Measurements from ENCODE around the gene PLA2G4E.

PLA2G4E gene

DNA sequence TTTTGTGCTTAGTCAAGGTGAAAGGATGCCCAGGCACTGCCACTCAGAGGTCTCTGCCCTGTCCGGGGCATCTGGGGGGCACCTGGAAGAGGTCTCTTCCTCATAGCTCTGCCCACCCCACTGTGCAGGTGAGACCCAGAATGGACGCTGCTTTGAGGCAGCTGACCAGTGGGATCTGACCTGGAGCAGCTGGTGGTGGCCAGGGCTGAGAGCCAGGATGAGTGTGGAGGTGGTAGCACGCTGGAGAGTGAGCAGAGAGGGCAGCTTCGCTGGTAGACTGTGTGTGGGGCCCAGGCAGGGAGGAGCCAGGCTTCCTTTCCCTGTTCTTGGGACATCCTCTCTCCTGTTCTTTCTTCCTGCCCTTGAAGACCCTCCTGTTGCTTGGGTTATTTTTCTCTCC, 32.2 kb upstream of the PLA2G4E start:
- DNase-seq, result no peak

DNA sequence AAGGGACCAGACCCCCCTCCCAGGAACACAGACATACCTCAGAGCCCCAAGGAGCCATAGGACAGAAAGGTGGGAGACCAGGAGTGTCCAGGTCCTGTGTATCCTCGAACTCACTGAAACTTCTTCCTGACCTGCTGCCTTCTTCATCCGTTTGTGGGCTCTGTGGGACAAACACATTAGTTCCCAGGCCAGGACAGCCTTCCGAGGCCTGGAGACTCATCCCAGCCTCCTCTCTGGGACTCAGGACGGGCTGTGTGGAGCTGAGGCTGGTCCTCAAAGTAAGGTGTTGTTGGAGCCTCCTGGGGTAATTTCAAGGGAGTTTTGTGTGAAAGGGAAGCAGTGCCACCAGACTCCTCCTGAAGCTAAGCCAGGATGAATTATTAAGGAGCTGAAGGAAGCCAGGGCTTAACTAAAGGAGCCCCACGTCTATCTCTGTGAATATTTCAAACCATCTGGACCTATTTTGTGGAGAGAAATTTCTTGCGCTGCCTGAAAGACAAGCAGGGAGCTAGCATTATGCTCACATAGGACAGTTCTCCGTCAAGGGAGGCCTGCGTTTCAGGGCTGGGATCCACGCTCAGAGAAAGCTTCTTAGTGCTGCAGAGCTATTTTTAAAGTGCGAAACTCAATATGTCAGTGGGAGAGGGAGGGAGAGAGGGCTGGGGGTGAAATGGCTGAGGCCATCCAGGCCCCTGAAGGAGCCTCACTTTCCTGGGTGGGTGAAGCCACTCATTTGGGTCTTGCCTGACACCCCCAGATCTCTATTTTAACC, 29.8 kb upstream of the PLA2G4E start:
- DNase-seq, result no peak

DNA sequence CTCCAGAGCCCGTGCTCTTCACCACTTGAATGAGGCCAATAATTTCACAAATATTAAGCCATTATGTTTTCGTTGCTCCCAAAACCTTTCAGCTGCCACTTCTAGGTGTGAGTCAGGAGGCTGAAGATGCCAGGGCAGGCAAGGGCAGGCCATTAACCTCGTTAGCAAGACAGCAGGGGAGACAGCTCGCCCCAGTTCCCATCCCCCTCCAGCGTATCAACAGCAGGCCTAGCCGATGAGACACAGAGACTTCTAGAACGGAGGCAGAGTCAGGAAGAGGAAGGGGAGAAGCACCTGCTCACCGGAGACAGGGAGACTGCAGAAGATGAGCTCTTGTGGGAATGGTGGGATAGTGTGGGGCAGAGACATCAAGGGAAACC, 28.0 kb upstream of the PLA2G4E start:
- no peak for DNase-seq

DNA sequence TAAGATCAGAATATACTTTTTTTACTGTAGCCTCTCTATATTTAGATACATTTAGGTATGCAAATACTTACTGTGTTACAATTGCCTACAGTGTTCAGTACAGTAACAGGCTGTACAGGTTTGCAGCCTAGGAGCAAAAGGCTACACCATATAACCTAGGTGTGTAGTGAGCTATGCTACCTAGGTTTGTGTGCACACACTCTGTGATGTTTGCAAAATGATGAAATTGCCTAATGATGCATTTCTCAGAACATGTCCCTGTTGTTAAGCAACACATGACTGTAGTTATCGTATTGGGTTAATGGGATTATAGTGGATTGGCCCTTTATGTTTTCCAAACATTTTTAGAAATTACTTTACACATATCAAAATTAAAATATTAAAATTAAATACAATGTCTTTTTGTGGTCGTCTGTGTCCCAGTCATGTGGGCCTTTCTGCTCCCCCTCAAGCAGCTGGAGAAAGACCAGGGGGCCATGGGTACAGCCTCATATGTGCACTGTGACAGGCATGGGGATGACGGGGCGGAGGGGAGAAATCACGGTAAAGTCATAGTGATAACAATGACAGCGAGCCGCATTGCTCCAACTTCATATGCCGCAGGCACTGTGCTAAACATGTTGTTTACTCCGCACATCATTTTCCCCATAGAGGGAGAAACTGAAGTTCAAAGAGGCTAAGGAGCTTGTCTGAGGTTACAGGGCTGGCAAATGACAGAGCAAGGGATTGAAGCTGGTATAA, 27.4 kb upstream of the PLA2G4E start:
- DNase-seq, result no peak

DNA sequence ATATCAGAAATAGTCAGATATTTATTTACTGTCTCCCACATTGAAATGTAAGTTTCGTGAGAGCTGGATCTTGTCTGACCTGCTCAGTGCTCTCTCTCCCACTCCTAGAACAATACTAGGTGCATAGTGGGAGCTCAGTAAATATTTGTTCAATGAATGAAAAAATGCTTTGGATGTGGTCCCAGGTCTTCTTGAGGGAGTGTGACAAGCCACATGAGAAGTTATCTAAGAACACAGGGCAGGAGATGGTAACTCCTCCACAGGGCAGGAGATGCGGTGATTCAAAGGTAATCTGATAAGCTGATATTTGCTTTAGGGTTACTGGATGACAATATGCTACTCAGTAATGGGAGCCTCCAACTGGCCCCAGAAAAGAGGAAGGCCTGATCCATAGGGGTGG, 25.8 kb upstream of the PLA2G4E start:
- DNase-seq, result no peak

DNA sequence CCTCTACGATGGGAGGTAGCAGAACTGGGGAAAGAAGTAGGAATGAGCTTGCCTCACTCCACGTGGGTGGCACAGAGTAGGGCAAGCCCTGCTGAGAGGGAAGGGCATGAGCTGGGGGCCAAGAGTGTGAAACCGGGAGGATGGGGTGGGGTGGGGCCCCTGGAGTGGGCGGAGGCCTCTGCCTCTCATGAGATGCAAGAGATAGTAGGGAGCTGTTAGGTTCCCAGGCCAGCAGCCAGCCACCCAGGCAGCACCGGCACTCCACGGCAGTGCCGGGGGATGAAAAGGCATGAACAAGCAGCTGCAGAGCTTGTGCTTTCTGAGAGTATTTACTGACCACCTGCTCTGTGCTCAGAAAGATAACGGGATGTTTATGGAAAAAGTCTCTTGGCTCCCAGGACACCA, 24.4 kb upstream of the PLA2G4E start:
- DNase-seq, result no peak

DNA sequence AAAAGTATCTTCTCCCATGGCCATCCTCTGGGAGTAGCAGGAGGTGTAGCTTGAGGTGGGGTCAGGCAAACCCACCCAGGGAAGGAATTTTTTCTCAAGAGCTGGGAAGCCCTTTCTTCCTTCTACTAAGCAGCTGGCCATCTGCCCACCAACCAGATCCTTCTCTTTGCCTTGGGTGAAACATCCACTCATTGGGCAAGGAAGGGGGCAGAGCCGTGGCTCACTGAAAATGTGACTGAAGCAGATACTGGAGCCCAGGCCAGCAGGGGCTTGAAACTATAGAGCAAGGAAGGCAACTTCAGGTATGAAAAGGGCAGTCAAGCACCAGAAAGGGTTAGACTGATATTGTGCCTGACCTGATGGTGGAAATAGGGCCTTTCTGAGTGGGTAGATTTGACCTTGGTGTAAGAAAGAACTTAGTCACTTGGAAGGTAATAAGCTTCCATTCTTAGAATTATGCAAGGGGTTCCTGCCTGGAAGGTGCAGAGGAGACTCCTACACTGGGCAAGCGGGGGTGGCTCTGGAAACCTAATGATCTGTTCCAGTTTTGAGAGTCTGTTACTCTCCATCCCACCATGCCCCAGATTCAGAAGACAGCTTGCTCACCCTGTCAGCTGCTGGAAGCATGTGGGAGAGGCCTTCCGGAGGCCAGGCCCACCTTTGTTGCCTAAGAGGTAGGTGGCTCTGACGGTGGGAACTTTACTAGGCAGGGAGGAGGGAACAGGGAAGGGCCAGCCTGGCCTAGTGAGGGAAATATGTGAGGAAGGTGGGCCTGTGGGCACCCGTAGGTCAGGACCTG, 22.0 kb upstream of the PLA2G4E start:
- DNase-seq, result no peak

DNA sequence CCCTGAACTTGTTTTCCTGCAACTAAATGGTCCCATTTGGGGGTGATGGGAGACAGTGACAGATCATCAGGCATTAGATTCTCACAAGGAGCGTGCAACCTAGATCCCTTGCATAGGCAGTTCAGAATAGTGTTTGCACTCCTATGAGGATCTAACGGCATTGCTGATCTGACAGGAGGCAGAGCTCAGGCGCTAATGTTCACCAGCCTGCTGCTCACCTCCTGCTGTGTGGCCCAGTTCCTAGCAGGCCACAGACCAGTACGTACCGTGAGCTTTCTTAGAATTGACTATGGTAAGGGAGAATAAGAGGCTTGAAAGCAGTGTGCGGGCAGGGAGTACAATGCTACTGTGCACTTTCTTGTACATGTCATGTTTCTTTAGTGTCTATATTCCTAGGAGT, 17.6 kb upstream of the PLA2G4E start:
- no peak for DNase-seq

DNA sequence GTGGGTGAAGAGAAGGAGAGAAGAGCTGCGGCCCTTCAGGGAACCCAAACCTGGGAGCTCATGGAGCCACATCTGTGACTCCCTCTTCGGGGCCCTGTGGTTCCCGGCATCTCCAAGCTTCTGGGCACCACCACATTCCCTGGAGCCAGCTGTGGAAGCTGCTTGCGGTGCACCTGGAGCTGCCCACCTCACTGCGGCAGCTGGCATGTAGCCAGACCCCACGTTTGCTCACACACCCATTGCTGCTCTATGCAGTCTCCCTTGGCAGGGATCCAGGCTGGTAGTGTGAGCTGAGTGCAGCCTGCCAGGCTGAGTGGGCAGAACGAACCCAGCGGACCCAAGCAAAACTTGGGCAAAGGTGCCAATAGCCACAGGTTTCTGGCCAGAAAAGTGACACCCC, 16.8 kb upstream of the PLA2G4E start:
- no peak for DNase-seq

DNA sequence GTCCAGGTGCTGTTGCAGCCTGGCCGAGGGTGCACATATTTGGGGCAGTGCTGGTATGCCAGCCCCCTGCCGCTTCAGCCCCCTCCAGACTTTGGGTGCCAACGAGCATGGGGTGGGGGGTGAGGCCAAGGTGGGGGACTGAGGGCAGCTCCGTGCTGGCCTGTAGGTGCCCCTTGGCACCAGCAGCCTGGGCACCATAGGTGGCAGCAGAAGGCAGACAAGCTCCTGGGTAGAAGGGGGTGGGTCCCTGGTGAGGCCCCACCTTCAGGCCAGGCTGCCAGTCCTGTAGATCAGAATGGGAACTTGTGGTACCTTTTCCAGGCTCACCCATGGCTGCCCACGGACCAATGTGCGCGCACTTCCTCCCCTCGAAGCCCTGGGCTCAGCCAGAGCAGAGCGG, 16.1 kb upstream of the PLA2G4E start:
- no peak for DNase-seq

DNA sequence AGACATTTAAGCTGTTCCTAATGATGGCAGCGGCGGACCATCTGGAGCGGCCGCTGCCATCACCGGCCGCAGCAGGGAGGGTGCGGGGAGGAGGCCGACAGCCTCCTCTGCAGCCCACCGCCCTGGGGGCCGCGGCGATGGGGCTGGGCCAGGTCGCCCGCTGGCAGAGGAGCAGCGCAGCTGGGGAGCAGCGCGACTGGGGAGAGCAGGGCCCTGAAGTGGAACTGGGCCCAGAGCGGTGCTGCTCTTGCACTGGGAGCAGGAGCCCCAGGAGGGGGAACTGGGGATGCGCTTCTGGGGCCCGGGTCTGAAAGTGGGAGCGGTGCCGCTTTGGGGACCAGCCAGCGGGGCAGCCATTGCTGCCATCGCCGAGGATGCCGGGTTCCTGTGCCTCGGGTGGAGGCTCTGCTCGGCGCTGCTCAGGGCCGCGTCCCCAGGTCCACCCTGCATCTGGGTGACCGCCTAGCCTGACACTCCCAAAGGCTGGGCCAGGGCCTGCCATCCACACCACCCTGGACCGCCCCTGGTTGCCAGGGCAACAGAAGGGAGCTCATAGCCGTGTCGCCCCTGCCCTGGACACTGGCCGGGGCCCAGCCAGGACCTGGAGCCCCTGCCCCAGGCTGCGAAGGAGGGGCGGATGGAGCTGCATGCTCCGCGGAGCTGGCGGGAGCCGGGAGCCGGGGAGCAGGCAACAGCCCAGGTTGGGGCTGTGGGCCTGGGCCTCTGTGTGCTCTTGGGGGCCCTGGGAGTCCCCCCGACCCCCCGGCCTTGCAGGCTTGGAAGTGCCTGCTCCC, 15.5 kb upstream of the PLA2G4E start:
- DNase-seq, result no peak

DNA sequence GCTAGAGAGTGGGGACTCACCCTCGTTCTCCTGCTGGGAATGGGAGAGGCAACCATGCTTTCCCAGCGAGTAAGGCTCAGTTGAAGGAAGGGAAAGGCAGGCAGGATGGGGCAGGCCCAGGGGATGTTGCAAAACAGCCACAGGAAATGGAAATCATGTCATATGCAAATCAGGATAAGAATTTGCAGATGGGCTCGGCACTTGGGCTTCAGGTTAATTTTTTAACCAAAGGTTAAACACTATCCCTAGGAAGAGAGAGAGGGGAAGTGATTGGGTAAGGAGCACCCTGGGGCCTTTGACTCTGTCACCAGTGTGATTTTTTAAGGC, 14.6 kb upstream of the PLA2G4E start:
- DNase-seq, result no peak

DNA sequence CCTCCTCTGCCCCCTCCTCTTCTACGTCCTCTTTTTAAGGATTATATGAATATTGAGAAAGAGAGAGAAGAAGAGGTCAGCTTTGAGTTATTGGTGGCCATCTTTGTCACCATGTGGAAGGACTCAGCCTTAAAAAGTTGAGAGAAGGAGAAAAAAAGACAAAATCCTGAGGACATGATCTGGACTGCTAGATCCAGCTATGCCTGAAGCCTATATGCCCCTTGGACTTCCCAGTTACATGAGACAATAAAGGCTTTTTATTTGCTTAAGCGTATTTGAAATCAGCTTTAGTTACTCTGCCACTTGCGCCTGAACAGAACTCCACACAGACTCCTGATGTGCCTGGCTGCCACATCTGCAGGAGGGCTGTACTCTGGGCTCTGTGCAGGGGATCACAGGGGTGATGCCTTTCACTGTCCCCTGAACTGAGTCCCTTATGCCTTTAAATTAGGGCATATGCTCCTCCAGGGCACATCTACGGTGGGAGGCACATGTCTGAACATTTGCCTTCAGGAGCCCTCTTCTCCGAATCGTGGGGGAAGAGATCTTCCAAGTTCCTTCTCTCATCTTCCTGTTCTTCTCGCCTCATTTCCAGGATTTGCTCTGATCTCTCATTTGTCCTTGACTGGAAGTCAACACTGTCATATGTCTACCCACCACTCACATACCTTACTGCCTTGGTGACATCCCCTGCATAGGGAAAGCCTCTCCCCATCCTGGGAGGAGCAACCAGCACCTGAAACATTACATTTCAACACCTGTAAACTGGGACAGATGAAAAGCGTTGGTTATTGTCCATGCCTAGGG, 14.0 kb upstream of the PLA2G4E start:
- DNase-seq, result no peak

DNA sequence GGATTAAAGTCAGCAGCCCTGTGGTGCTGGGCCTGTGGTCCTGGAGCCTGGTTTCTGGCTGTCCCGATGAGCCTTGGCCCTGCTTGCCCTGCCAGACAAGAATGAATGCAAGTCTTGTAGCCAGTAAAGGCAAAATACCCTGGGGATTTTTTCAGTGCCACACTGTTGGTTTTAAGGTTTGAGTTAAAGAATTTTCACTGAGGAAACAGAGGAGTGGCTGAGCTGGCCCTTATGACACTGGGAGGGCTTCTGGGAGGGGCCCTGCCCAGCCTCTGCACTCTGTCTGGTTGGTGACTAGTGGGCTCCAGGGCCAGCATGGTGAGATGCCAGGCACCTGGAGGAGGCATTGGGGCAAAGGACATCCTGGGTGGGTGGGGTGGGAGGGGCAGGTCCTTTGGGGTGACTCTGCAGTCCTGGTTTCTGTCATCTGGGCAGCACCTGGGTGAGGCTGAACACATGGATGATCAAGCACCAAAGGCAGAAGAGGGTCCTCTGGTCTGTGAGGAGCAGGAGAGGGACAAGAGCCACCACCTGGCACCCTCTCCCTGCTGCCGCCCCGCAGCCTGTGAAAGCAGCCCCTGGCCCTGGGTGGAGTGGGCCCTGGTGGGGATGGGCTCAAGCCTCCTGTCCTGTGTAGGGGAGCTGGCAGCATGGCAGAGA, 12.5 kb upstream of the PLA2G4E start:
- no peak for DNase-seq

DNA sequence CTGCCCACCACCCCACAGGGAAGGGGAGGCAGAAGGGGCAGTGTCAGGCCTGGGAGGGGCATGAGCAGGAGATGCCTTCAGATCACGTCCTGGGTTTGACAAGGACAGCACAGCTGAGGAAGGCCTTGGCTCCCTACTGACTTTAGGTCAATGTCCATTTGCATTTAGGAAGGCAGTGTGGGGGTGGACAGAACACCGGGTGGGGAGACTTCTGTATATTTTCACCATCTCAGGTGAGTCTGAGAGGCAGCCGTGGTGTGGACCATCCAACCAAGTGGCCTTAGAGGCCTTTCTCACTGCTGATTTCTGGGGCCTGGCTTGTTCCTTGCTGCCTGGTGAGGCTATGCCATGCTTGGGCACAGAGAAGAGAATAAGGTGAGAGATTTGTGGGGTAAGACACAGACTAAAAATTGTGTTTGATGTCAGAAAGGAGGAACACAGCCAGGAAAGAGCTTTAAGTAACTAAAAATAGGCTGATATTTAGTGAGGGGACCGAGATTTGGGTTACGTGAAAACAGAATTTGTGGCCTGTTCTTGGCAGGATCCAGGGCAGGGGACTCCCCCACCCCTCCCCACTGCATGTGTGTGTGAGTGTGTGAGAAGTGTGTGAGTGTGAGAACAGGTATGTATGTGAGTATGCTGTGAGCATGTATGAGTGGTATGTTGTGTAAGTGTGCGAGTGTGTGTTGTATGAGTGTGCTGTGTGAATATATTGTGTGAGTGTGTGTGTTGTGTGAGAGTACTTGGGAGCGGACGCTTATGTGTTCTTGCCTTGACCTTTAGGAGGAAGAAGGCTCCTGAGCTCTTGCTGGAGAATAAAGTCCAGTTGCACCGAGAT, 11.8 kb upstream of the PLA2G4E start:
- DNase-seq, result no peak

DNA sequence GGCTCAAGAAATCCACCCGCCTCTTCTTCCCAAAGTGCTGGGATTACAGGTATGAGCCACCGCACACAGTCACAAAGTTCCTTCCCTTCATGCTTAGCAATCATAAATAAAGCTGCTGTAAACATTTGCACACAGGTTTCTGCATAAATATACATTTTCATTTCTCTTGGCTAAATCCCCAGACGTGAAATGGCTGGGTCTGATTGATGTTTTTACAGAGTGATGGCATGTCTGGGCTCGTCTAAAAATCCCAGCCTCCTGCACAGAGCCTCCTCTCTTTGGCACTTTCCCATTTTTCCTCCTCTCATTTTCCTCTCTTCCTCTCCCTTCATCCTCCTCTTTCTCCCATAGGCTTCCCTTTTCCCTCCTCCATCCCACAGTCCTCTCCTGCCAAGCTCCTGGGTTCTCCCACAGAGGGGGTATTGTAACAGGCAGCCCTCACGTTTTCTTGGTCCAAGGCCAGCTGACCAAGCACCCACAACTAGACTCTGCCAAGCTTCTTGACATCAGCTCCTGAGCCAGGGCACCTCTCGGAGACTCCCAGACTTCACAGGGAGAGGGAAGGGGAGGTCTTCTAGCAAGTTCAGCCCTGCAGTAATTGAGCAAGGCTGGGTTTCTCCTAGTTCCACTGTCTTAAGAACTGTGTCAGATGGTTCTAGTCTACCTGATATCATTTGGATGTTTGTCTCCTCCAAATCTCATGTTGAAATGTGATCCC, 10.5 kb upstream of the PLA2G4E start:
- no peak for DNase-seq

DNA sequence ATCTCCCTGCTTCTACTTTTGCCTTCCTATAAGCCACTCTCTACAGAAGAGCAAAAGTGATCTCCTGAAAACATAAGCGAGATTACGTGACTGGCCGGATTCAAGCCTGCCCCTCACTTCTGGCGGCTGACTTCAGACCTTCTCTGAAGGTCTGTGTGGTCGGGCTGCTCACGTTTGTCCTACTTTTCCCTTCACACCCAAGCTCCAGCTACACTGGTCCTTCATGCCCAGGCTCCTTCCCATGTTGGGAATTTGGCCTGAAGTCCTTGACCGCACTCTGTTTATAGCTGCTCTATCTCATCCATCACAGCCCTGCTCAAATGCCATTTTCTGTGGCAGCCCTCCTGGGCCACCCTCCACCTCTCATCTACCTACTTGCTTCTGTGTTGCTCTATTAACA, 6.7 kb upstream of the PLA2G4E start:
- DNase-seq, result no peak

DNA sequence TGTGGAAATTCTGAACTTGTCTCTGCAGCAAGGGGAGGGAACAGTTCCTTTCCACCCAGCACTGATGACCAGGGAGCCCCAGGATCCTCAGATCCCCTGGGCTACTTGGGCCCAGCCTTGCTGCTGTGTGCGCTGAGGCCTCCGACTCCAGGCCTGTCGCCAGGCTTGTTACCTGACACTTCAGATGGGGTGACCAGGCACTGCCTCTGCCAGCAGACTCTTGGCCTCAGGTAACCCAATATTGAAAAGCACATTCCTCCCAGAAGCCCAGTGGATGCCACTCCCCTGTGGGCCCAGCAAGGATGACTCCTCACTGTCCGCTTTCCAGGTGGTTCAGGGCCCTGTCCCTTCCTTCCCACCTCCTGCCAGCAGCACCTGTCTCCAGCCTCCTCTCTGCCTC, 3.5 kb upstream of the PLA2G4E start:
- no peak for DNase-seq

DNA sequence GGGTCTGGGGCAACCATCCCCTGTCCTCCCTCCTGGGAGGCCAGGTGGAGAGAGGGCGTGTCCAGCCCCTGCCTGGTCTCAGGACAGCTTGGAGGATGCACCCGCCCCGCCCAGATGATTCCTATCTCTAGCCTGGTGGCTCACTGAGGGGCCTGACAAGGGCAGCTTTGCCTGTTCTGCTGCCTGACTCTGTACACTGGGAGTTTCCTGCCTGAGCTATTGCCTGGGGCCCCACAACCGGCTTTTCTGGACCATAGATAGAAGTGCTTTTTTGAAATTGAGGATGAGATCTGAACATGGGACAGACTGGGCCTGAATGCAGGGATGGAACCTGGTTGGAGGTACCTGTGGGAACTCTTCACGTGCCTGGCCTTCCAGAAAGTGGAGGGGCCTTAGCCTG, 751 bp upstream of the PLA2G4E start:
- DNase-seq, result no peak
